Thyroid gland (tissue), 4 donors: Measurements from ENCODE around the gene MYL12B. TPM values are rescaled to one million over a fixed set of nuclear protein-coding genes. Genes with fewer than 3 reads are reported as not detected.

ENCODE experiments used
- DNase-seq, 2 donors: peaks; one replicate each; pipeline ENCODE4 v3.0.0-alpha.2; 2019
- H3K27ac ChIP-seq, 3 donors: fragments of 200-600 bp; sonication (generic); 1 replicate in 2 of 3; 2 replicates in 1 of 3; pipeline ENCODE4 v1.5.1; 2016 to 2019; ENCODE audit warnings: mild to moderate bottlenecking in 1 of 3, moderate library complexity in 1 of 3
- H3K27me3 ChIP-seq: fragments of 200-600 bp; sonication (generic); one replicate; pipeline ENCODE4 v1.5.1; 2019
- H3K36me3 ChIP-seq, 2 donors: fragments of 200-600 bp; sonication (generic); one replicate each; pipeline ENCODE4 v1.5.1; 2016 to 2019
- H3K4me1 ChIP-seq, 2 donors: fragments of 200-600 bp; sonication (generic); one replicate each; pipeline ENCODE4 v1.5.1; 2017 to 2019
- H3K4me3 ChIP-seq, 3 donors: fragments of 200-600 bp; sonication (generic); replicated peaks in 1 of 3; 1 replicate in 2 of 3; 2 replicates in 1 of 3; pipeline ENCODE4 v1.5.1; 2016; ENCODE audit warnings: mild to moderate bottlenecking in 1 of 3
- H3K9me3 ChIP-seq: fragments of 200-600 bp; sonication (generic); one replicate; pipeline ENCODE4 v1.5.1; 2017
- CTCF ChIP-seq, 6 experiments: fragments of 200-600 bp in 3 of 6; fragments of 450-650 bp in 3 of 6; sonication (generic) in 3 of 6; IDR thresholded peaks; one replicate each; pipeline ENCODE4 v1.5.1; 2016 to 2019; ENCODE audit warnings: antibody characterized with exemption in 6 of 6, mild to moderate bottlenecking in 2 of 6, inconsistent platforms in 1 of 6, moderate library complexity in 1 of 6
- POLR2A ChIP-seq, 2 donors: fragments of 450-650 bp; IDR thresholded peaks; one replicate each; pipeline ENCODE4 v1.6.1; 2017; ENCODE audit warnings: antibody characterized with exemption in 2 of 2, mild to moderate bottlenecking in 2 of 2, moderate library complexity in 1 of 2
- WGBS, 2 donors: methylation state at CpG; one replicate each; pipeline ENCODE4 v1.1.5; 2017; 5-methylcytosine and 5-hydroxymethylcytosine counted together
- intact Hi-C: fragments of 100-400 bp; cut with DNase I; formaldehyde crosslinking; loops from one replicate; pipeline ENCODE4 v1.15.1; 2023
- total RNA-seq, 4 donors: library from RNA; depleted of rRNA; stranded (reverse); fragments of >200 nt; gene quantifications; one replicate each; pipeline ENCODE4 v1.2.3, GENCODE V29; 2016

Gene MYL12B
- total RNA-seq, 4 donors from 2014 or later = 334 to 467 (median 446) TPM

- 88 to 89% methylated on average over 7 of the region's 7 CpGs for WGBS, 2 donors
- Histone ChIP-seq H3K9me3 (no peaks in the 10 kb centered on the region), H3K4me1 (no peaks in the 10 kb centered on the region), H3K27me3 (no peaks in the 10 kb centered on the region), H3K4me3 (no peak overlapping the region), H3K36me3 (no peaks in the 10 kb centered on the region), H3K27ac (no peak overlapping the region)
- no peak for DNase-seq
- TF ChIP-seq POLR2A (IDR thresholded peaks at IDR 0.05) = no peak
- TF ChIP-seq CTCF (IDR thresholded peaks at IDR 0.05) = no peak
- intact Hi-C loops = loop anchor here (10.0 kb wide), 3 partner anchors 169 to 709 kb away; partner anchors contain the start of gene TGIF1
These were observed 24.2 kb downstream of the MYL12B start for GRCh38 chr18:3286159-3286558.

GRCh38 chr18:3293196-3293951 lies 31.4 kb downstream of the MYL12B start:
- H3K4me3 ChIP-seq = no peak overlapping the region
- TF ChIP-seq CTCF (IDR thresholded peaks at IDR 0.05) = no peak
- TF ChIP-seq POLR2A (IDR thresholded peaks at IDR 0.05) = no peak
- H3K9me3 ChIP-seq = no peaks in the 10 kb centered on the region
- intact Hi-C loops = loop anchor here (10.0 kb wide), 1 partner anchor 141 kb away; no protein-coding TSS in a partner anchor
- 87 to 88% methylated on average over 2 of the region's 2 CpGs for WGBS, 2 donors
- no peaks in the 10 kb centered on the region for H3K36me3 ChIP-seq
- DNase-seq = no peak
- no peaks in the 10 kb centered on the region for H3K27me3 ChIP-seq
- peaks cover 0 to 5% of the 10 kb centered on the region in 2 donors for H3K4me1 ChIP-seq
- H3K27ac ChIP-seq = no peak overlapping the region

GRCh38 chr18:3294435-3295080 lies 32.6 kb downstream of the MYL12B start:
- no peak overlapping the region for H3K27ac ChIP-seq
- peaks cover 0 to 5% of the 10 kb centered on the region in 2 donors for H3K4me1 ChIP-seq
- 89 to 92% methylated on average over 3 of the region's 3 CpGs for WGBS, 2 donors
- no peaks in the 10 kb centered on the region for H3K27me3 ChIP-seq
- intact Hi-C loops = loop anchor here (10.0 kb wide), 1 partner anchor 140 kb away; no protein-coding TSS in a partner anchor
- H3K4me3 ChIP-seq = no peak overlapping the region
- TF ChIP-seq CTCF (IDR thresholded peaks at IDR 0.05) = no peak
- TF ChIP-seq POLR2A (IDR thresholded peaks at IDR 0.05) = no peak
- no peak for DNase-seq
- H3K9me3 ChIP-seq = no peaks in the 10 kb centered on the region
- no peaks in the 10 kb centered on the region for H3K36me3 ChIP-seq

GRCh38 chr18:3297025-3297984 lies 35.4 kb downstream of the MYL12B start:
- peak; percentile 95 to 98 for DNase-seq
- Histone ChIP-seq H3K9me3 (no peaks in the 10 kb centered on the region), H3K36me3 (no peaks in the 10 kb centered on the region), H3K27me3 (no peaks in the 10 kb centered on the region), H3K4me1 (peaks cover 0 to 5% of the 10 kb centered on the region in 2 donors), H3K27ac (peak overlapping the region in 1 of 3 donors; percentile 38), H3K4me3 (peak overlapping the region; percentile 35 to 51 (median 42))
- 0 to 3% methylated on average over 7 to 14 of the region's 18 CpGs for WGBS, 2 donors
- TF ChIP-seq CTCF (IDR thresholded peaks at IDR 0.05) = peak in 4 of 6 experiments; percentile 22 to 75 (median 41)
- peak in 1 of 2 donors; percentile 64 for TF ChIP-seq POLR2A (IDR thresholded peaks at IDR 0.05)
- intact Hi-C loops = loop anchor here (10.0 kb wide), 1 partner anchor 137 kb away; no protein-coding TSS in a partner anchor
